ENCODE results near the gene FAM20C.
"Not testable (repeated sequence)": the region's sequence is repeated elsewhere in the genome, so short reads cannot be mapped to it uniquely, and the experiment has no call there.

Gene FAM20C

GRCh38 chr7:243580-243978 is 51.2 kb downstream of the FAM20C start:
- not testable (repeated sequence) for DNase-seq (ENCODE audit: low spot score)

DNA sequence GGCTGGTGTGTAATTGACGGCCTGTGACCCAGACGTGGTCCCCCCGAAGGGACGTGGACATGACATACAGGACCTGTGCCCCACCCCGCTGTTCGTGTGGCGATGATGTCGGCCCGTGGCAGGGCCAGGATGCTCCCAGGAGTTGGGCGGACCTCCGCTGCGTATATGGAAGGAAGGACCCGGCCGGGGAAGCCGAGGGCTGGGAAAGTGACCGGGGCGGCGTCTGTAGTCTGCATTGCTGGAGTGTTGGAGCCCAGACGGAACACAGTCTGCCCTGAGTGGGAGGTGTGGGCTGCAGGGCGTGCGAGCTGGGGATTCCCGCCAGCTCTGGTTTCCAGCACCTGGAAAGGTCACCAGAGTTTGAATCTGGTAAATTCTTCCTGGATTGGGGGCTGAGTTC is 52.6 kb downstream of the FAM20C start:
- no peak for DNase-seq (ENCODE audit: low spot score)

- no peak for DNase-seq (ENCODE audit: low spot score)
Measured at GRCh38 chr7:245574-246295, 53.4 kb downstream of the FAM20C start.

DNA sequence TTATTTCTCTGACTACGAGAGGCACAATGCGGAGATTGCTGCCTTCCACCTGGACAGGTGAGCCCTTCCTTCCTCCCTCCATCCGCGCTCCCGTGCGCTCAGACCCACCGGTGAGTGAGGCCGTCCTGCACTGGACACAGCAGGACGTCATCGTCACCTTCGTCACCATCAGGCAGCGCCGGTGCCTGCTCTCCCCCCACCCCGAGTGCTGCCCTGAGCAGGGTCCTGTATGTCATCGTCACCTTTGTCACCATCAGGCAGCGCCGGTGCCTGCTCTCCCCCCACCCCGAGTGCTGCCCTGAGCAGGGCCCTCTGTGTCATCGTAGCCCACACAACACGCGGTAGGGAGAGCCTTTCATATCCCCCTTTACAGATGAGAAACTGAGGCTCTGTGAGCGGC is 54.1 kb downstream of the FAM20C start:
- DNase-seq (ENCODE audit: low spot score), result no peak

DNA sequence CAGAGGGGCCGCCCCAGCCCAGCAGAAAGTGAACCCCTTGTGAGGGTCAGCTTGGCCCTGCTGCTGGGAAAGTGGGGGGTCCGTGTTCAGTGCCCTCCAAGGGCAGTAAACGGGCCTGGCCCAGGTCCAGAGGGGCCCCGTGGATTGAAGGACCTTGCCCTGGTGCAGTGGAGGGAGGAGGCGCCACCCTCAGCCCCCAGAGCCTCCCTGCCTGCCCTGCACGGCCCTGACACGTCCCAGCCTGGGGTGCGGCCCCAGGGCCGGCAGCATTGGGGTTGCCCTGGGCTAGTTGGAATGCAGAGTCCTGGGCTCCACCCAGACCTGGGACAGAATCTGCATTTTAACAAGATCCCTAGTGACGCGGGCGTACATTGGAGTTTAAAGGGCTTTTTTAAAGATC is 54.8 kb downstream of the FAM20C start:
- DNase-seq (ENCODE audit: low spot score), result no peak

- DNase-seq (ENCODE audit: low spot score), result no peak
Measured at GRCh38 chr7:247636-248035, 55.3 kb downstream of the FAM20C start.

GRCh38 chr7:248732-249435 is 56.5 kb downstream of the FAM20C start:
- no peak for DNase-seq (ENCODE audit: low spot score)

DNA sequence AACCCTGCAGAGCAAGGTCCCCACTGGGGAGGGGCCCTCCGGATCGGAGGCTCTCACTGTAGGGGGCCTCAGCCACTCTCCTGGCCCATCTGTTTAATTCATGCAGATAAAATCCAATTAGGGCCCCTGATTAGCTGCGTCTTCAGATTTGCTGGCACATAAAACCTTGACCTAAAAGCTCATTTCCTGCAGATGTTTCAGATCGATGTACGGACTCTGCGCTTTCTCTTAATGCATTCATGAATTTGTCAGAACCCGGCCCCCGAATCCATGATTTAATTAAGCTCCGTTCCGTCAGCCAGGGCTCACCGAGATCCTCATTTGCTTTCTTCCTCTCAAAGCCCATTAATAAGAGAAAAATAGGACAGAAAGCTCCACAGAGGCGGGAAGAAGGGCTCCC is 57.6 kb downstream of the FAM20C start:
- no peak for DNase-seq (ENCODE audit: low spot score)

DNA sequence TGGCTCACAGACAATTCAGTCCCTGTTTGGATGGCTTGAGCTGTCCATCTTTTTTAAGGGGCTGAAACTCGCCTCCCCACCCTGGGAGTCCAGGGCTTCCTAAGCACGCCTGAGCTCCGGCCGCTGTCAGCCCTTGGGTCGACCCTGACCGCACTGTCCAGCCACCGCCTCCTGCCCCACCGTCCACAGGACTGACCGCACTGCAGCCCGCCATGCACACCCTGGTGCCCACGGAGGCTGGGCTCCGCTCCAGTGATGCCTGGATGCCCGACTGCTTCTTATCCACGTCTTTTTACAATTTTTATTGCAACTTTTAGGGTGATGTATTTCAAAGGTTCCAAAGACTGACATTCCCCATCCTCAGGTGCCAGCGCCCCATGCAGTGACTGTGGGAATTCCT is 58.2 kb downstream of the FAM20C start:
- no peak for DNase-seq (ENCODE audit: low spot score)

DNA sequence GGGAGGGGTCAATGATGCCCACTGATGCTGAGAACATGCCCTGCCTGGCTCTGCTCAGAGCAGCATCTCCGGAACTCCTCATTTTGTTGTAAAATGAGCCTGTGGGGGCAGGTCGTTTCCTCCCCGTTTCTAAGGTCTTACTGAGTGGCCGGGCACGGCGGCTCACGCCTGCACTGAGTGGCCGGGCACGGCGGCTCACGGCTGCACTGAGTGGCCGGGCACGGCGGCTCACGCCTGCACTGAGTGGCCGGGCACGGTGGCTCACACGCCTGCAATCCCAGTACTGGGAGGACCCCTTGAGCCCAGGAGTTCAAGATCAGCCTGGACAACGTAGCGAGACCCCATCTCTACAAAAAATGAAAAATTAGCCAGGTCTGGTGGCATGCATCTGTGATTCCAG is 58.6 kb downstream of the FAM20C start:
- no peak for DNase-seq (ENCODE audit: low spot score)

GRCh38 chr7:251446-252175 is 59.2 kb downstream of the FAM20C start:
- no peak for DNase-seq (ENCODE audit: low spot score)

- DNase-seq (ENCODE audit: low spot score), result no peak
Measured at GRCh38 chr7:252216-252965, 60.0 kb downstream of the FAM20C start.

DNA sequence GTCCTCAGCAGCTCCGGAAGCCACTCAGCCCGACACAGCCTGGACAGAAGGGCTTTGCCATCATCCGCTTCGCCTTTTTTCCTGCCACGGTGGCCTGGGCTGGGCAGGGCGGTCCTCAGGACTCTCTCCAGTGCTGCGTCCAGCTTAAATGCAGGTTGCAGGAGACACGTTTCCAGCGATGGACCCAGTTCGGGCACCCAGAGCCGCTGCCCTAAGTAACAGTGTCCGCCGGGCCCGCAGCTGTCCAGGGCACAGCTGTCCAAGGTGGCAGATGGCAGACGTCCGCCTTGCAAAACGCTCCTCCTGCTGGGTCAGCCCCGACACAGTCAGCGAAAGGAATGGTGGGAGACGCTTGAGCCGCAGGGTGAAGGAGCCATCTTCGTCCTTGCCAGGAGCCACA is 60.6 kb downstream of the FAM20C start:
- DNase-seq (ENCODE audit: low spot score), result no peak

DNA sequence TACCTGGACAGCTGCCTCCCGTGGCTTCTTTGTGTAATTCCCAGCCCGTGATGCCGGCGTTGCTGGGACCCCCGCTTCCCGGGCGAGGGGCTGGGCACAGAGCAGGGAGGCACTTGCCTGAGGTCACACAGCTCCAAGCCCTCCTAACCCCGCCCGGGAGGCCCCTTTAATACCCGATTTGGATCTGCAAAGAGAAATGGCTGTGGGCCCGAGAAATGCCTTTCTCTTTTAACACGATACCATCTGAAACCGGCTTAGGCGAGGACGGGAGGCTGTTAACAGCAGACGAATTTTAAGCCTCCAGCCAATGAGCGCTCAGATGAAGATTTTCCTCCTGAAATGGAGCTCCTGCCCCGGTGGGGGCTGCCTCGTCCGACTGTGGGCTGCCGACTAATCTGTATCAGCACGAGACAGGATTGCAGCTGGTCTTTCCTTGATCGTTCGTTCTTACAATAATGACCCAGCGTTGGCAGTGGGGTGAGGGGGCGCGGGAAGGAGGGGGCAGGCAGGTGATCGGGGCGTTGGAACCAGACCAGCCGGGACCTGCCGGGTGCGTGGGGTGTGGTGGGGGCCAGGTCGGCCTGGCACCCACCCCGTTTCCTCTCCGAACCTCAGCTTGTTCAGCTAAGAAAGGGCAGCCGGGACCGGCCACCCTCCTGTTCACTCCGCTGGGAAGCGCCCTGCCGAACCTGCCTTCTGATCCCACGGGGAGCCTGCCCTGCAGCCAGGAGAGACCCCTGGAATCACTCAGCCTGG is 61.4 kb downstream of the FAM20C start:
- no peak for DNase-seq (ENCODE audit: low spot score)

- DNase-seq (ENCODE audit: low spot score), result no peak
Measured at GRCh38 chr7:254337-255037, 62.1 kb downstream of the FAM20C start.

DNA sequence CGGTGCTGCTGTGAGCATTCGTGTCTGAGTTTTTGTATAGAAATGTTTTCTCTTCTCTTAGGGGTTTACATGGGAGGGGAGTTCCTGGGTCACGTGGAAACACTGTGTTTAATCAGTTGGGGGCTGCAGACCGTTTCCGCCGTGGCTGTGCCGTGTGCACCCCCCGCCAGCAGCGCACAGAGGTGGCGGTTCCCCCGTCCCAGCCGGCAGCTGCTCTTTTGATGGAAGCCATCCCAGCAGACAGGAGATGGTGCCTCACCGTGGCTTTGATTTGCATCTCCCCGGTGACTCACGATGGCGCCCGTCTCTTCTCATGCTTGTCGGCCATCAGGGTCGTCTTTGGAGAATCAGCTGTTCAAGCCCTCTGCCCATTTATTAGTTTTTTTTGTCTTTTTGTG is 62.7 kb downstream of the FAM20C start:
- DNase-seq (ENCODE audit: low spot score), result no peak

DNA sequence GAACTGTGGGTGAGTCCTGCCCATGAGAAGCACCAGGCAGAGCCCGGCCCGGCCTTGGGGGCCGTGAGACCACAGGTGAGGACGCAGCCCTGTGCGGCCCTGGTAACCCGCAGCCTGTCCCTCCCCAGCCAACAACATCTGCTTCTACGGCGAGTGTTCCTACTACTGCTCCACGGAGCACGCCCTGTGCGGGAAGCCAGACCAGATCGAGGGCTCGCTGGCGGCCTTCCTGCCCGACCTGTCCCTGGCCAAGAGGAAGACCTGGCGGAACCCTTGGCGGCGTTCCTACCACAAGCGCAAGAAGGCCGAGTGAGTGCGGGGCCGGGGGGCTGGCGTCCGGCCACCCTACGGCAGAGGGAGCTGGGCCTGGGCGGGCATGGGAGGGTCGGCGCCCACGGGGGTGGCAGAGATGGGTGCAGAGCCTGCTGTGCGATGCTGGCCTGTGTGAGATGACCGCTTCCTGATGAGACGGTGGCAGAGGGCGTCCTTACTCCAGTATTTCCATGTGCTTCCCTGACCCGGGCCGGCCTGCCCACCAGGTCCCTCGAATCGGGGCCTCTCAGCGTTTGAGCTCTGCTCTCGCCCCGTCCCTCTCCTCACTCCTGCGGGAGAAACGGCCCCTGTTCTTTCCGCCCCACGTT is 63.5 kb downstream of the FAM20C start:
- DNase-seq (ENCODE audit: low spot score), result no peak

- no peak for DNase-seq (ENCODE audit: low spot score)
Measured at GRCh38 chr7:256461-256940, 64.1 kb downstream of the FAM20C start.

DNA sequence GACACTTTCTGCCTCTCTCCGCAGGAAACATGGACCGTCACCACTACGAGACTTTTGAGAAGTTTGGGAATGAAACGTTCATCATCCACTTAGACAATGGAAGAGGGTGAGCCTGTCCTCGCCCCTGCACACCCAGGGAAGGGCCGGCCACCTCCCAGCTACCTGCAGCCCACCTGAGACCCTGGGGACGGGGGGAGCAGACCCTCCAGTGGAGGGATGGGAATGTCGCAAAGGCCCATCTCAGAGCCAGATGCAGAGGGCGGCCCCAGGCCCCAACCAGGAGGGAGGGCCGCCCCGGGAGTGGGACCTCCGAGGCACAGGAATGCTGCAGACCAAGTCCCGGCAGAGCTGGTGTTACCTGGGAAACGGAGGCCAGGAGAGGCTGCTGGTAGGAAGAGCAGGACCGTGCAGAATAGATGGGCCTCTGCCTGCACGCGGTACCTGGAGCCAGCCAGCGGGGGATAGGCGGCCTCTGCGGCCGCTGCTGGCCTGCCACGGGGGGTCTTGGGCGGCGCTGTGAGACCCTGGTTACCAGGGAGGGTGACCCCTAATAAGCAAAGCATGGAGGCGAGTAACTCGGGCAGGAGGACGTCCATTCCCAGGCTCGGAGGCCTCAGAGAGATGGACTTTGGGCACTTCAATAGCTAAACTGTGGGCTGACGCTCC is 64.7 kb downstream of the FAM20C start:
- no peak for DNase-seq (ENCODE audit: low spot score)

DNA sequence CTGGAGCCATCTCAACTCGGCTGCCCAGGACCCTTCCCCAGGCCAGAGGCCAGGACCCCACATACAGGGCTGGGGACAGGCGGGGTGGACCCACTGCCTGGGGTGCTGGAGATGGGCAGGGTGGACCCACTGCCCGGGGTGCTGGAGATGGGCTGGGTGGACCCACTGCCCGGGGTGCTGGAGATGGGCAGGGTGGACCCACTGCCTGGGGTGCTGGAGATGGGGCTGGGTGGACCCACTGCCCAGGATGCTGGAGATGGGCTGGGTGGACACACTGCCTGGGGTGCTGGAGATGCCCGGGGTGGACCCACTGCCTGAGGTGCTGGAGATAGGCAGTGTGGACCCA is 65.2 kb downstream of the FAM20C start:
- no peak for DNase-seq (ENCODE audit: low spot score)
